ENCODE measurements around the gene TSPOAP1. TPM values are rescaled to one million over a fixed set of nuclear protein-coding genes. Genes with fewer than 3 reads are reported as not detected.

The TSPOAP1 gene
- total and polyA plus RNA-seq, 10 of the 15 experiments (the other 5 are each of a cell fraction or from before 2014, with no cell fraction given) = 0.58 to 16.4 (median 4.2) TPM; not detected in 1

- TF ChIP-seq, protein P1, sequence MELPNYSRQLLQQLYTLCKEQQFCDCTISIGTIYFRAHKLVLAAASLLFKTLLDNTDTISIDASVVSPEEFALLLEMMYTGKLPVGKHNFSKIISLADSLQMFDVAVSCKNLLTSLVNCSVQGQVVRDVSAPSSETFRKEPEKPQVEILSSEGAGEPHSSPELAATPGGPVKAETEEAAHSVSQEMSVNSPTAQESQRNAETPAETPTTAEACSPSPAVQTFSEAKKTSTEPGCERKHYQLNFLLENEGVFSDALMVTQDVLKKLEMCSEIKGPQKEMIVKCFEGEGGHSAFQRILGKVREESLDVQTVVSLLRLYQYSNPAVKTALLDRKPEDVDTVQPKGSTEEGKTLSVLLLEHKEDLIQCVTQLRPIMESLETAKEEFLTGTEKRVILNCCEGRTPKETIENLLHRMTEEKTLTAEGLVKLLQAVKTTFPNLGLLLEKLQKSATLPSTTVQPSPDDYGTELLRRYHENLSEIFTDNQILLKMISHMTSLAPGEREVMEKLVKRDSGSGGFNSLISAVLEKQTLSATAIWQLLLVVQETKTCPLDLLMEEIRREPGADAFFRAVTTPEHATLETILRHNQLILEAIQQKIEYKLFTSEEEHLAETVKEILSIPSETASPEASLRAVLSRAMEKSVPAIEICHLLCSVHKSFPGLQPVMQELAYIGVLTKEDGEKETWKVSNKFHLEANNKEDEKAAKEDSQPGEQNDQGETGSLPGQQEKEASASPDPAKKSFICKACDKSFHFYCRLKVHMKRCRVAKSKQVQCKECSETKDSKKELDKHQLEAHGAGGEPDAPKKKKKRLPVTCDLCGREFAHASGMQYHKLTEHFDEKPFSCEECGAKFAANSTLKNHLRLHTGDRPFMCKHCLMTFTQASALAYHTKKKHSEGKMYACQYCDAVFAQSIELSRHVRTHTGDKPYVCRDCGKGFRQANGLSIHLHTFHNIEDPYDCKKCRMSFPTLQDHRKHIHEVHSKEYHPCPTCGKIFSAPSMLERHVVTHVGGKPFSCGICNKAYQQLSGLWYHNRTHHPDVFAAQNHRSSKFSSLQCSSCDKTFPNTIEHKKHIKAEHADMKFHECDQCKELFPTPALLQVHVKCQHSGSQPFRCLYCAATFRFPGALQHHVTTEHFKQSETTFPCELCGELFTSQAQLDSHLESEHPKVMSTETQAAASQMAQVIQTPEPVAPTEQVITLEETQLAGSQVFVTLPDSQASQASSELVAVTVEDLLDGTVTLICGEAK (IDR thresholded peaks at IDR 0.05; ENCODE audit: borderline replicate concordance) = 0 out of 2 replicates have a peak, but pooled peaks have one; percentile 10
- TF ChIP-seq NRF1 (conservative IDR thresholded peaks at IDR 0.05; ENCODE audit: low read depth, low read length) (0 out of 2 replicates have a peak, but pooled peaks have one; percentile 11), IKZF1 (conservative IDR thresholded peaks at IDR 0.05) (peak; percentile 69), ZNF24 (IDR thresholded peaks at IDR 0.05) (no peak), POLR2AphosphoS5 (IDR thresholded peaks at IDR 0.05; ENCODE audit: low read length) (peak; percentile 32; the same call in 1 of the 2 replicates), ETV6 (conservative IDR thresholded peaks at IDR 0.05 in 1 of 2, IDR thresholded peaks at IDR 0.05 in 1 of 2; ENCODE audit: borderline replicate concordance in 1 of 2, low read depth in 1 of 2) (0 out of 4 replicates have a peak, but pooled peaks of 1 of the 2 experiments have one; percentile 33), ZNF217 (IDR thresholded peaks at IDR 0.05) (no peak), MXI1 (IDR thresholded peaks at IDR 0.05; ENCODE audit: low read depth, low read length) (peak; percentile 33; the same call in 1 of the 2 replicates), IKZF2 (IDR thresholded peaks at IDR 0.05) (peak; percentile 32 to 44; a peak in 2 of 4 replicates), NKRF (conservative IDR thresholded peaks at IDR 0.05) (0 out of 2 replicates have a peak, but pooled peaks have one; percentile 11), PAX5 (IDR thresholded peaks at IDR 0.05; ENCODE audit: borderline replicate concordance, low read depth, low read length) (peak; percentile 26; the same call in 1 of the 2 replicates)
- TF ChIP-seq, protein P2, sequence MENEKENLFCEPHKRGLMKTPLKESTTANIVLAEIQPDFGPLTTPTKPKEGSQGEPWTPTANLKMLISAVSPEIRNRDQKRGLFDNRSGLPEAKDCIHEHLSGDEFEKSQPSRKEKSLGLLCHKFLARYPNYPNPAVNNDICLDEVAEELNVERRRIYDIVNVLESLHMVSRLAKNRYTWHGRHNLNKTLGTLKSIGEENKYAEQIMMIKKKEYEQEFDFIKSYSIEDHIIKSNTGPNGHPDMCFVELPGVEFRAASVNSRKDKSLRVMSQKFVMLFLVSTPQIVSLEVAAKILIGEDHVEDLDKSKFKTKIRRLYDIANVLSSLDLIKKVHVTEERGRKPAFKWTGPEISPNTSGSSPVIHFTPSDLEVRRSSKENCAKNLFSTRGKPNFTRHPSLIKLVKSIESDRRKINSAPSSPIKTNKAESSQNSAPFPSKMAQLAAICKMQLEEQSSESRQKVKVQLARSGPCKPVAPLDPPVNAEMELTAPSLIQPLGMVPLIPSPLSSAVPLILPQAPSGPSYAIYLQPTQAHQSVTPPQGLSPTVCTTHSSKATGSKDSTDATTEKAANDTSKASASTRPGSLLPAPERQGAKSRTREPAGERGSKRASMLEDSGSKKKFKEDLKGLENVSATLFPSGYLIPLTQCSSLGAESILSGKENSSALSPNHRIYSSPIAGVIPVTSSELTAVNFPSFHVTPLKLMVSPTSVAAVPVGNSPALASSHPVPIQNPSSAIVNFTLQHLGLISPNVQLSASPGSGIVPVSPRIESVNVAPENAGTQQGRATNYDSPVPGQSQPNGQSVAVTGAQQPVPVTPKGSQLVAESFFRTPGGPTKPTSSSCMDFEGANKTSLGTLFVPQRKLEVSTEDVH (IDR thresholded peaks at IDR 0.05; ENCODE audit: low read depth, partially characterized antibody) = no peak
These were observed 6.6 kb upstream of the TSPOAP1 start (continued) for GRCh38 chr17:58335061-58335731.

All from GM12878 (cell line).